Tibial nerve (tissue), 4 donors: ENCODE measurements around the gene GPR21. TPM values are rescaled to one million over a fixed set of nuclear protein-coding genes. Genes with fewer than 3 reads are reported as not detected.

Experiments used
- DNase-seq, 2 donors: peaks; one replicate each; pipeline ENCODE4 v3.0.0-alpha.2; 2019; ENCODE audit warnings: low spot score in 2 of 2
- H3K27ac ChIP-seq, 4 donors: fragments of 200-600 bp; sonication (generic) in 3 of 4; one replicate each; pipeline ENCODE4 v1.5.1; 2017 to 2019; ENCODE audit warnings: mild to moderate bottlenecking in 1 of 4
- H3K27me3 ChIP-seq, 2 donors: fragments of 200-600 bp; sonication (generic) in 1 of 2; one replicate each; pipeline versions ENCODE4 v1.5.1 to v1.6.0; 2017 to 2019
- H3K36me3 ChIP-seq, 3 donors: fragments of 200-600 bp; sonication (generic); one replicate each; pipeline ENCODE4 v1.5.1; 2018 to 2019
- H3K4me1 ChIP-seq, 4 donors: fragments of 200-600 bp; sonication (generic) in 3 of 4; one replicate each; pipeline ENCODE4 v1.5.1; 2017 to 2019
- H3K4me3 ChIP-seq, 4 donors: fragments of 200-600 bp; sonication (generic) in 3 of 4; one replicate each; pipeline ENCODE4 v1.5.1; 2017 to 2019; ENCODE audit warnings: mild to moderate bottlenecking in 1 of 4, moderate library complexity in 1 of 4
- H3K9me3 ChIP-seq, 4 donors: fragments of 200-600 bp; sonication (generic) in 3 of 4; one replicate each; pipeline ENCODE4 v1.5.1; 2017 to 2019
- EP300 ChIP-seq, 2 donors: sonication (generic); formaldehyde crosslinking; IDR thresholded peaks; one replicate each; pipeline ENCODE4 v1.6.1; 2017; ENCODE audit warnings: antibody characterized with exemption in 2 of 2, mild to moderate bottlenecking in 1 of 2
- POLR2A ChIP-seq, 2 donors: fragments of 450-650 bp; IDR thresholded peaks; one replicate each; pipeline ENCODE4 v1.6.1; 2017; ENCODE audit warnings: antibody characterized with exemption in 2 of 2, mild to moderate bottlenecking in 2 of 2, moderate library complexity in 2 of 2
- WGBS, 2 donors: methylation state at CpG; one replicate each; pipeline ENCODE4 v1.1.5; 2018; 5-methylcytosine and 5-hydroxymethylcytosine counted together
- total RNA-seq, 4 donors: library from RNA; depleted of rRNA; stranded (reverse); fragments of >200 nt; gene quantifications; one replicate each; pipeline ENCODE4 v1.1.0, GENCODE V29; 2016
- TF ChIP-seq, protein P1 (sequence below), 5 experiments: fragments of 200-600 bp in 3 of 5; fragments of 450-650 bp in 2 of 5; sonication (generic) in 3 of 5; IDR thresholded peaks; one replicate each; pipeline ENCODE4 v1.5.1; 2016 to 2019; ENCODE audit warnings: antibody characterized with exemption in 5 of 5, mild to moderate bottlenecking in 3 of 5, moderate library complexity in 2 of 5

Gene GPR21
- total RNA-seq, 4 donors from 2014 or later, result 0.98 to 4.4 (median 3.9) TPM; not detected in 1

- H3K27me3 ChIP-seq, result no peaks in the 10 kb centered on the region
- no peak for DNase-seq
- no peak for TF ChIP-seq EP300 (IDR thresholded peaks at IDR 0.05)
- TF ChIP-seq POLR2A (IDR thresholded peaks at IDR 0.05), result no peak
- TF ChIP-seq, protein P1, sequence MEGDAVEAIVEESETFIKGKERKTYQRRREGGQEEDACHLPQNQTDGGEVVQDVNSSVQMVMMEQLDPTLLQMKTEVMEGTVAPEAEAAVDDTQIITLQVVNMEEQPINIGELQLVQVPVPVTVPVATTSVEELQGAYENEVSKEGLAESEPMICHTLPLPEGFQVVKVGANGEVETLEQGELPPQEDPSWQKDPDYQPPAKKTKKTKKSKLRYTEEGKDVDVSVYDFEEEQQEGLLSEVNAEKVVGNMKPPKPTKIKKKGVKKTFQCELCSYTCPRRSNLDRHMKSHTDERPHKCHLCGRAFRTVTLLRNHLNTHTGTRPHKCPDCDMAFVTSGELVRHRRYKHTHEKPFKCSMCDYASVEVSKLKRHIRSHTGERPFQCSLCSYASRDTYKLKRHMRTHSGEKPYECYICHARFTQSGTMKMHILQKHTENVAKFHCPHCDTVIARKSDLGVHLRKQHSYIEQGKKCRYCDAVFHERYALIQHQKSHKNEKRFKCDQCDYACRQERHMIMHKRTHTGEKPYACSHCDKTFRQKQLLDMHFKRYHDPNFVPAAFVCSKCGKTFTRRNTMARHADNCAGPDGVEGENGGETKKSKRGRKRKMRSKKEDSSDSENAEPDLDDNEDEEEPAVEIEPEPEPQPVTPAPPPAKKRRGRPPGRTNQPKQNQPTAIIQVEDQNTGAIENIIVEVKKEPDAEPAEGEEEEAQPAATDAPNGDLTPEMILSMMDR (IDR thresholded peaks at IDR 0.05), result no peak
- H3K27ac ChIP-seq, result peak overlapping the region in 2 of 4 donors; percentile 21 to 30
- no peak overlapping the region for H3K4me3 ChIP-seq
- H3K9me3 ChIP-seq, result no peaks in the 10 kb centered on the region
- WGBS, 2 donors, result 70 to 71% methylated on average over 7 of the region's 7 CpGs
- peaks cover 0 to 35% (median 0%) of the 10 kb centered on the region in 3 donors for H3K36me3 ChIP-seq
- H3K4me1 ChIP-seq, result peaks cover 0 to 9% (median 0%) of the 10 kb centered on the region in 4 donors
These were observed 29.1 kb downstream of the GPR21 start for GRCh38 chr9:123062351-123063176.

- H3K27me3 ChIP-seq, result no peaks in the 10 kb centered on the region
- H3K36me3 ChIP-seq, result peaks cover 0 to 39% (median 0%) of the 10 kb centered on the region in 3 donors
- H3K27ac ChIP-seq, result peak overlapping the region in 1 of 4 donors; percentile 30
- 32 to 45% methylated on average over 2 of the region's 2 CpGs for WGBS, 2 donors
- TF ChIP-seq, protein P1 (IDR thresholded peaks at IDR 0.05), result no peak
- TF ChIP-seq EP300 (IDR thresholded peaks at IDR 0.05) (no peak), POLR2A (IDR thresholded peaks at IDR 0.05) (no peak)
- no peak overlapping the region for H3K4me3 ChIP-seq
- DNase-seq, result no peak
- peaks cover 0 to 13% (median 0%) of the 10 kb centered on the region in 4 donors for H3K4me1 ChIP-seq
- no peaks in the 10 kb centered on the region for H3K9me3 ChIP-seq
These were observed 29.7 kb downstream of the GPR21 start for GRCh38 chr9:123063177-123063598.

GRCh38 chr9:123063896-123064295, 30.4 kb downstream of the GPR21 start:
- no peak for DNase-seq
- H3K4me1 ChIP-seq, result peaks cover 0 to 20% (median 1%) of the 10 kb centered on the region in 4 donors
- H3K27ac ChIP-seq, result peak overlapping the region in 1 of 4 donors; percentile 28
- H3K36me3 ChIP-seq, result peaks cover 0 to 39% (median 0%) of the 10 kb centered on the region in 3 donors
- no peak overlapping the region for H3K4me3 ChIP-seq
- no peaks in the 10 kb centered on the region for H3K27me3 ChIP-seq
- TF ChIP-seq, protein P1 (IDR thresholded peaks at IDR 0.05), result no peak
- no peak for TF ChIP-seq POLR2A (IDR thresholded peaks at IDR 0.05)
- TF ChIP-seq EP300 (IDR thresholded peaks at IDR 0.05), result no peak
- H3K9me3 ChIP-seq, result no peaks in the 10 kb centered on the region
- 92 to 96% methylated on average over 11 of the region's 11 CpGs for whole genome bisulfite sequencing, 2 donors

- no peaks in the 10 kb centered on the region for H3K27me3 ChIP-seq
- no peak overlapping the region for H3K4me3 ChIP-seq
- H3K9me3 ChIP-seq, result no peaks in the 10 kb centered on the region
- H3K36me3 ChIP-seq, result peaks cover 0 to 43% (median 0%) of the 10 kb centered on the region in 3 donors
- no peak for DNase-seq
- TF ChIP-seq, protein P1 (IDR thresholded peaks at IDR 0.05), result no peak
- TF ChIP-seq EP300 (IDR thresholded peaks at IDR 0.05) (no peak), POLR2A (IDR thresholded peaks at IDR 0.05) (no peak)
- peaks cover 0 to 28% (median 1%) of the 10 kb centered on the region in 4 donors for H3K4me1 ChIP-seq
- 37 to 47% methylated on average over 2 of the region's 2 CpGs for WGBS, 2 donors
- peak overlapping the region in 1 of 4 donors; percentile 28 for H3K27ac ChIP-seq
These were observed 31.2 kb downstream of the GPR21 start for GRCh38 chr9:123064716-123065115.

GRCh38 chr9:123065196-123065595, 31.7 kb downstream of the GPR21 start:
- DNase-seq, result no peak
- H3K27ac ChIP-seq, result no peak overlapping the region
- H3K27me3 ChIP-seq, result no peaks in the 10 kb centered on the region
- WGBS, 2 donors, result 82 to 90% methylated on average over 2 of the region's 2 CpGs
- H3K36me3 ChIP-seq, result peaks cover 0 to 47% (median 0%) of the 10 kb centered on the region in 3 donors
- H3K9me3 ChIP-seq, result no peaks in the 10 kb centered on the region
- H3K4me1 ChIP-seq, result peaks cover 0 to 32% (median 1%) of the 10 kb centered on the region in 4 donors
- no peak overlapping the region for H3K4me3 ChIP-seq
- TF ChIP-seq, protein P1 (IDR thresholded peaks at IDR 0.05), result no peak
- TF ChIP-seq EP300 (IDR thresholded peaks at IDR 0.05) (no peak), POLR2A (IDR thresholded peaks at IDR 0.05) (no peak)
